Chondrocyte (in vitro differentiated cells): ENCODE measurements around the gene HEBP1. TPM values are rescaled to one million over a fixed set of nuclear protein-coding genes. Genes with fewer than 3 reads are reported as not detected.
A peak's percentile ranks its signal among the peaks of the same experiment; 100 is the strongest.

ENCODE experiments used
- DNase-seq: peaks from one replicate; pipeline ENCODE4 v3.0.0; 2021; ENCODE audit warnings: mixed read lengths, low spot score
- H3K27ac Mint-ChIP-seq: one replicate; pipeline ENCODE4 v1.8.0; 2021; ENCODE audit warnings: mild to moderate bottlenecking, moderate library complexity, mixed read lengths; ENCODE audit not compliant: unreplicated experiment
- H3K27me3 Mint-ChIP-seq: 2 replicates; pipeline ENCODE4 v1.8.0; 2021; ENCODE audit warnings: low read depth, mixed read lengths
- H3K36me3 Mint-ChIP-seq: 2 replicates; pipeline ENCODE4 v1.8.0; 2021; ENCODE audit warnings: low read depth, mixed read lengths
- H3K4me1 Mint-ChIP-seq: 2 replicates; pipeline ENCODE4 v1.8.0; 2021; ENCODE audit warnings: low read depth, mild to moderate bottlenecking, mixed read lengths
- H3K4me3 Mint-ChIP-seq: one replicate; pipeline ENCODE4 v1.8.0; 2021; ENCODE audit warnings: mild to moderate bottlenecking, moderate library complexity, mixed read lengths; ENCODE audit not compliant: unreplicated experiment
- H3K9me3 Mint-ChIP-seq: 2 replicates; pipeline ENCODE4 v1.8.0; 2021; ENCODE audit warnings: low read depth, mixed read lengths
- CTCF ChIP-seq: fragments of 200-600 bp; sonication (generic); IDR thresholded peaks from 2 replicates; pipeline ENCODE4 v1.5.0; 2021; ENCODE audit warnings: antibody characterized with exemption, mild to moderate bottlenecking, moderate library complexity
- total RNA-seq: library from RNA; stranded (reverse); gene quantifications from 3 replicates; pipeline ENCODE4 v1.2.1, GENCODE V29; 2021

Gene HEBP1
- total RNA-seq, 1 donor from 2014 or later, result 50.7 TPM

GRCh38 chr12:13005649-13006048, 5.6 kb upstream of the HEBP1 start:
- DNase-seq, result no peak
- H3K36me3 Mint-ChIP-seq, result peaks cover 1% of the 10 kb centered on the region
- H3K9me3 Mint-ChIP-seq, result no peaks in the 10 kb centered on the region
- H3K4me1 Mint-ChIP-seq, result peaks cover 13% of the 10 kb centered on the region
- no peak overlapping the region for H3K27ac Mint-ChIP-seq
- no peak for TF ChIP-seq CTCF
- no peak overlapping the region for H3K4me3 Mint-ChIP-seq
- no peaks in the 10 kb centered on the region for H3K27me3 Mint-ChIP-seq

GRCh38 chr12:13004986-13005385, 4.9 kb upstream of the HEBP1 start:
- H3K27me3 Mint-ChIP-seq, result no peaks in the 10 kb centered on the region
- H3K4me3 Mint-ChIP-seq, result no peak overlapping the region
- peaks cover 15% of the 10 kb centered on the region for H3K4me1 Mint-ChIP-seq
- no peak overlapping the region for H3K27ac Mint-ChIP-seq
- DNase-seq, result no peak
- H3K9me3 Mint-ChIP-seq, result no peaks in the 10 kb centered on the region
- TF ChIP-seq CTCF, result no peak
- H3K36me3 Mint-ChIP-seq, result peaks cover 1% of the 10 kb centered on the region

- Mint-ChIP-seq H3K27me3 (no peaks in the 10 kb centered on the region), H3K9me3 (no peaks in the 10 kb centered on the region), H3K4me1 (peaks cover 18% of the 10 kb centered on the region), H3K36me3 (peaks cover 1% of the 10 kb centered on the region), H3K27ac (no peak overlapping the region), H3K4me3 (no peak overlapping the region)
- TF ChIP-seq CTCF, result no peak
- no peak for DNase-seq
Measured at GRCh38 chr12:13004361-13004760, 4.3 kb upstream of the HEBP1 start.

- Mint-ChIP-seq H3K27me3 (no peaks in the 10 kb centered on the region), H3K9me3 (no peaks in the 10 kb centered on the region), H3K36me3 (peaks cover 1% of the 10 kb centered on the region), H3K27ac (no peak overlapping the region), H3K4me1 (peaks cover 29% of the 10 kb centered on the region), H3K4me3 (peak overlapping the region; percentile 73)
- no peak for TF ChIP-seq CTCF
- no peak for DNase-seq
Measured at GRCh38 chr12:13002301-13003097, 2.4 kb upstream of the HEBP1 start.

- DNase-seq, result no peak
- no peak for TF ChIP-seq CTCF
- H3K4me1 Mint-ChIP-seq, result peaks cover 34% of the 10 kb centered on the region
- H3K27me3 Mint-ChIP-seq, result no peaks in the 10 kb centered on the region
- H3K9me3 Mint-ChIP-seq, result no peaks in the 10 kb centered on the region
- peak overlapping the region; percentile 73 for H3K4me3 Mint-ChIP-seq
- H3K36me3 Mint-ChIP-seq, result peaks cover 1% of the 10 kb centered on the region
- peak overlapping the region; percentile 74 for H3K27ac Mint-ChIP-seq
Measured at GRCh38 chr12:13001775-13002040, 1.6 kb upstream of the HEBP1 start.
